H1 (cell line): ENCODE measurements around the gene RUFY1. TPM values are rescaled to one million over a fixed set of nuclear protein-coding genes. Genes with fewer than 3 reads are reported as not detected.

Experiments
- CTCF ChIA-PET: fragments of 300-600 bp; sonication (Branson Sonifier 250); formaldehyde crosslinking; loops from one replicate; lab custom pipeline; 2021; ENCODE audit not compliant: partially characterized antibody; lab: Charles Lee
- POLR2A ChIA-PET: fragments of 300-600 bp; sonication (Branson Sonifier 250); formaldehyde crosslinking; loops from one replicate; lab custom pipeline; 2021; ENCODE audit warnings: inconsistent platforms; ENCODE audit not compliant: partially characterized antibody; lab: Charles Lee
- DNase-seq, 2 experiments: peaks; one replicate each; pipeline versions ENCODE4 v3.0.0 to v3.0.0-alpha.2; 2010 to 2022; ENCODE audit warnings: low spot score in 2 of 2, low read depth in 1 of 2, mixed read lengths in 1 of 2
- FAIRE-seq: peaks from 2 replicates; lab custom pipeline; 2011; peaks lifted over from hg19 to GRCh38; lab: Jason Lieb, UNC
- H2AFZ ChIP-seq: 2 replicates; pipeline ENCODE4 v1.8.1; 2012; ENCODE audit warnings: low read length, inconsistent platforms
- H2AK5ac ChIP-seq: 2 replicates; pipeline ENCODE4 v1.6.1; 2013; ENCODE audit warnings: low read depth, low read length
- H2BK120ac ChIP-seq: replicated peaks from 2 replicates; pipeline ENCODE3; 2013; ENCODE audit warnings: low read depth, low read length, inconsistent platforms
- H2BK12ac ChIP-seq: 2 replicates; pipeline ENCODE4 v1.6.1; 2013; ENCODE audit warnings: low read depth, low read length
- H2BK15ac ChIP-seq: 2 replicates; pipeline ENCODE4 v1.6.1; 2013; ENCODE audit warnings: low read length
- H2BK20ac ChIP-seq: 2 replicates; pipeline ENCODE4 v1.6.1; 2013; ENCODE audit warnings: low read length
- H2BK5ac ChIP-seq: 2 replicates; pipeline ENCODE4 v1.6.1; 2013; ENCODE audit warnings: low read depth, low read length
- H3K14ac ChIP-seq: 2 replicates; pipeline ENCODE4 v1.6.1; 2013; ENCODE audit warnings: inconsistent platforms; ENCODE audit not compliant: insufficient read length
- H3K18ac ChIP-seq: 2 replicates; pipeline ENCODE4 v1.6.1; 2013; ENCODE audit warnings: low read length; ENCODE audit errors: extremely low read depth
- H3K23ac ChIP-seq: 2 replicates; pipeline ENCODE4 v1.6.1; 2013; ENCODE audit warnings: inconsistent platforms; ENCODE audit not compliant: insufficient read length
- H3K23me2 ChIP-seq: 2 replicates; pipeline ENCODE4 v1.6.1; 2013; ENCODE audit warnings: low read depth, low read length
- H3K27ac ChIP-seq: 2 replicates; pipeline ENCODE4 v1.6.1; 2011; ENCODE audit warnings: low read depth, low read length, inconsistent platforms
- H3K27me3 ChIP-seq, 4 experiments: replicated peaks in 1 of 4; 1 replicate in 1 of 4; 2 replicates in 3 of 4; pipeline versions ENCODE4 v1.6.1 to v1.8.1; 2011 to 2013; ENCODE audit warnings: low read length in 3 of 4, mild to moderate bottlenecking in 3 of 4, inconsistent platforms in 2 of 4, mixed read lengths in 2 of 4, moderate library complexity in 1 of 4; ENCODE audit not compliant: control insufficient read depth in 3 of 4, insufficient read depth in 3 of 4; ENCODE audit errors: extremely low read depth in 1 of 4
- H3K36me3 ChIP-seq, 4 experiments: 2 replicates each; pipeline versions ENCODE4 v1.6.1 to v1.8.1; 2011 to 2013; ENCODE audit warnings: mild to moderate bottlenecking in 4 of 4, low read length in 3 of 4, moderate library complexity in 2 of 4, control low read depth in 1 of 4, inconsistent platforms in 1 of 4; ENCODE audit not compliant: insufficient read depth in 4 of 4, control insufficient read depth in 2 of 4
- H3K4ac ChIP-seq: replicated peaks from 2 replicates; pipeline ENCODE3; 2013; ENCODE audit warnings: low read length, low read depth, mixed read lengths, inconsistent platforms; ENCODE audit not compliant: insufficient read length
- H3K4me1 ChIP-seq, 4 experiments: replicated peaks in 1 of 4; 1 replicate in 1 of 4; 2 replicates in 3 of 4; pipeline versions ENCODE4 v1.6.1 to v1.8.1; 2011 to 2013; ENCODE audit warnings: low read length in 3 of 4, inconsistent platforms in 2 of 4, mixed read lengths in 1 of 4; ENCODE audit not compliant: insufficient read depth in 4 of 4, control insufficient read depth in 3 of 4
- H3K4me2 ChIP-seq, 2 experiments: 2 replicates each; pipeline versions ENCODE4 v1.6.1 to v1.8.1; 2011 to 2013; ENCODE audit warnings: low read depth in 2 of 2, low read length in 2 of 2, control low read depth in 1 of 2, inconsistent platforms in 1 of 2, mild to moderate bottlenecking in 1 of 2; ENCODE audit not compliant: insufficient read depth in 1 of 2
- H3K4me3 ChIP-seq, 4 experiments: fragments of 200-600, 300-600 bp in 1 of 4; sonication (generic), shearing (Covaris generic), sonication (Bioruptor Twin) in 1 of 4; 2 replicates each; pipeline versions ENCODE4 v1.5.1 to v1.8.1; 2011 to 2016; ENCODE audit warnings: low read length in 4 of 4, low read depth in 3 of 4, control low read depth in 2 of 4, inconsistent platforms in 2 of 4, mild to moderate bottlenecking in 2 of 4, mixed read lengths in 1 of 4, moderate library complexity in 1 of 4; ENCODE audit not compliant: insufficient read depth in 2 of 4; ENCODE audit errors: extremely low read depth in 1 of 4
- H3K56ac ChIP-seq: replicated peaks from 2 replicates; pipeline ENCODE3; 2013; ENCODE audit warnings: low read depth, mild to moderate bottlenecking, mixed read lengths, low read length, inconsistent platforms; ENCODE audit not compliant: insufficient read length
- H3K79me1 ChIP-seq: 2 replicates; pipeline ENCODE4 v1.6.1; 2013; ENCODE audit warnings: low read depth, low read length, control low read depth
- H3K79me2 ChIP-seq, 2 experiments: 2 replicates each; pipeline versions ENCODE4 v1.6.1 to v1.8.1; 2012 to 2013; ENCODE audit warnings: low read length in 2 of 2, mild to moderate bottlenecking in 2 of 2, inconsistent platforms in 1 of 2; ENCODE audit not compliant: insufficient read depth in 2 of 2, control insufficient read depth in 1 of 2
- H3K9ac ChIP-seq, 4 experiments: replicated peaks in 1 of 4; 1 replicate in 1 of 4; 2 replicates in 3 of 4; pipeline versions ENCODE4 v1.6.1 to v1.8.1; 2011 to 2013; ENCODE audit warnings: low read depth in 3 of 4, low read length in 3 of 4, control low read depth in 2 of 4, mild to moderate bottlenecking in 2 of 4, moderate library complexity in 2 of 4, inconsistent platforms in 1 of 4; ENCODE audit errors: extremely low read depth in 1 of 4
- H3K9me3 ChIP-seq, 2 experiments: 2 replicates each; pipeline versions ENCODE4 v1.6.1 to v1.8.1; 2012 to 2013; ENCODE audit warnings: mild to moderate bottlenecking in 2 of 2, moderate library complexity in 2 of 2, control low read depth in 1 of 2, inconsistent platforms in 1 of 2, low read depth in 1 of 2, low read length in 1 of 2, mixed read lengths in 1 of 2; ENCODE audit not compliant: insufficient read depth in 2 of 2
- H4K20me1 ChIP-seq, 2 experiments: replicated peaks in 1 of 2; 2 replicates each; pipeline versions ENCODE3 to v1.8.1; 2011 to 2013; ENCODE audit warnings: inconsistent platforms in 2 of 2, low read length in 2 of 2, mild to moderate bottlenecking in 1 of 2; ENCODE audit not compliant: insufficient read depth in 2 of 2, control insufficient read depth in 1 of 2
- H4K5ac ChIP-seq: 2 replicates; pipeline ENCODE4 v1.6.1; 2013; ENCODE audit warnings: low read length, low read depth, mixed read lengths, inconsistent platforms; ENCODE audit not compliant: insufficient read length
- H4K8ac ChIP-seq: 2 replicates; pipeline ENCODE4 v1.8.0; 2013; ENCODE audit warnings: mild to moderate bottlenecking, moderate library complexity, low read length, inconsistent platforms; ENCODE audit not compliant: insufficient read depth; ENCODE audit errors: extremely low read depth
- H4K91ac ChIP-seq: replicated peaks from 2 replicates; pipeline ENCODE3; 2013; ENCODE audit warnings: low read length, mixed read lengths, inconsistent platforms; ENCODE audit not compliant: insufficient read length
- ASH2L ChIP-seq: fragments of 200-600, 300-600 bp; sonication (generic); IDR thresholded peaks from one replicate; pipeline ENCODE4 v1.7.1; 2017; ENCODE audit warnings: low read length
- E2F6 ChIP-seq: IDR thresholded peaks from 2 replicates; pipeline ENCODE4 v1.6.1; 2012; ENCODE audit warnings: inconsistent platforms
- SAP30 ChIP-seq: fragments of 300-600 bp; sonication (generic); IDR thresholded peaks from 2 replicates; pipeline ENCODE4 v1.7.1; 2012; ENCODE audit warnings: low read length, moderate library complexity, mild to moderate bottlenecking, inconsistent platforms; ENCODE audit not compliant: insufficient read depth, insufficient replicate concordance
- SP1 ChIP-seq: IDR thresholded peaks from 2 replicates; pipeline ENCODE4 v1.6.1; 2011; ENCODE audit warnings: low read depth, low read length
- SP2 ChIP-seq: IDR thresholded peaks from 2 replicates; pipeline ENCODE4 v1.6.1; 2012; ENCODE audit warnings: mild to moderate bottlenecking, low read length, inconsistent platforms
- TAF1 ChIP-seq: IDR thresholded peaks from 2 replicates; pipeline ENCODE4 v1.6.1; 2011; ENCODE audit warnings: mild to moderate bottlenecking, low read depth, low read length
- TCF12 ChIP-seq: IDR thresholded peaks from 2 replicates; pipeline ENCODE4 v1.6.1; 2011; ENCODE audit warnings: low read depth, mild to moderate bottlenecking, low read length
- TEAD4 ChIP-seq: IDR thresholded peaks from 2 replicates; pipeline ENCODE4 v1.6.1; 2012; ENCODE audit warnings: low read depth, low read length, inconsistent platforms, mixed read lengths
- WGBS, 2 experiments: shearing (Covaris generic) in 1 of 2; methylation state at CpG; one replicate each; pipeline versions ENCODE4 v1.1.6 to v1.1.7; 2013 to 2015; ENCODE audit warnings: low lambda C conversion rate in 2 of 2, mixed read lengths in 2 of 2, inconsistent platforms in 1 of 2, low coverage in 1 of 2, missing lambda C conversion rate in 1 of 2; ENCODE audit not compliant: insufficient replicate concordance in 2 of 2, insufficient coverage in 1 of 2, insufficient read length in 1 of 2; ENCODE audit errors: extremely low coverage in 1 of 2, missing lambda C conversion rate in 1 of 2; 5-methylcytosine and 5-hydroxymethylcytosine counted together
- polyA plus RNA-seq, 7 experiments: library from polyadenylated mRNA; depleted of rRNA in 3 of 7; stranded (reverse) in 5 of 7; unstranded in 2 of 7; fragments of >200 nt in 5 of 7; fragments of 200-250 nt in 2 of 7; gene quantifications; 1 replicate in 5 of 7; 2 replicates in 1 of 7; 4 replicates in 1 of 7; pipeline versions ENCODE4 v1.2.1 to v1.2.3, GENCODE V29; 2011 to 2013; ENCODE audit warnings: missing spikeins in 2 of 7, mixed read lengths in 2 of 7
- total RNA-seq: library from RNA; stranded (reverse); fragmentation: NEBNext Ultra II Directional; extraction: Animal tissue kit (Norgen Biotek cat#: 25700); gene quantifications from 2 replicates; pipeline ENCODE4 v1.2.1, GENCODE V29; 2021

Gene RUFY1
- total and polyA plus RNA-seq, 2 of the 8 experiments (the other 6 are each of a cell fraction or from before 2014, with no cell fraction given), result 22.4 to 29.5 TPM

- H3K4me2 ChIP-seq, result peak overlapping the region; percentile 86 to 92
- H4K8ac ChIP-seq, result 0 out of 2 replicates have a peak overlapping the region, but pooled peaks have one; percentile 91
- H3K56ac ChIP-seq, result peak overlapping the region; percentile 13
- H2BK12ac ChIP-seq, result peak overlapping the region; percentile 91; the same call in 1 of the 2 replicates
- ChIA-PET POLR2A (interaction anchor here (0.6 to 5.8 kb wide), 19 partner anchors 8 to 121 kb away, joined by 3 to 41 read pairs (median 5); partner anchors contain the start of genes HNRNPH1 and RUFY1), CTCF (interaction anchor here (1.1 to 1.7 kb wide), 4 partner anchors 10 to 72 kb away, joined by 3 to 7 read pairs (median 4); no protein-coding TSS in a partner anchor)
- H3K79me2 ChIP-seq, result peaks cover 0 to 49% of the 10 kb centered on the region in 2 experiments; a peak in 3 of 4 replicates
- 2% methylated on average over 14 of the region's 14 CpGs; no CpG with 5 or more reads in 1 of the 2 experiments for WGBS, 2 experiments
- peak overlapping the region in 3 of 4 experiments; percentile 93 to 98 (median 96); a peak in 6 of 7 replicates for H3K9ac ChIP-seq
- DNase-seq (peak in 1 of 2 experiments; percentile 70), FAIRE-seq (no peak)
- H3K9me3 ChIP-seq, result no peaks in the 10 kb centered on the region
- H4K91ac ChIP-seq, result no peak overlapping the region
- peaks cover 0 to 5% (median 3%) of the 10 kb centered on the region in 4 experiments; a peak in 5 of 7 replicates for H3K4me1 ChIP-seq
- H2BK20ac ChIP-seq, result no peak overlapping the region
- H2BK5ac ChIP-seq, result peak overlapping the region; percentile 95; the same call in 1 of the 2 replicates
- H3K27ac ChIP-seq, result peak overlapping the region; percentile 97
- peak overlapping the region; percentile 73 for H4K5ac ChIP-seq
- peak overlapping the region; percentile 98; the same call in 1 of the 2 replicates for H3K18ac ChIP-seq
- H2BK120ac ChIP-seq, result peak overlapping the region; percentile 4
- H3K27me3 ChIP-seq, result no peaks in the 10 kb centered on the region
- H2AK5ac ChIP-seq, result no peak overlapping the region
- H3K23ac ChIP-seq, result no peak overlapping the region
- no peak overlapping the region for H2AFZ ChIP-seq
- peak; percentile 75; the same call in 1 of the 2 replicates for TF ChIP-seq TCF12
- TF ChIP-seq E2F6, result peak; percentile 26; the same call in 1 of the 2 replicates
- TF ChIP-seq ASH2L, result no peak
- peak; percentile 40 for TF ChIP-seq SAP30
- TF ChIP-seq TEAD4, result 0 out of 2 replicates have a peak, but pooled peaks have one; percentile 17
- TF ChIP-seq SP1, result 0 out of 2 replicates have a peak, but pooled peaks have one; percentile 19
- TF ChIP-seq SP2, result no peak
- TF ChIP-seq TAF1, result no peak
- peaks cover 2% of the 10 kb centered on the region for H3K79me1 ChIP-seq
- peaks cover 0 to 27% (median 12%) of the 10 kb centered on the region in 4 experiments; a peak in 7 of 8 replicates for H3K36me3 ChIP-seq
- H4K20me1 ChIP-seq, result peaks cover 0 to 2% of the 10 kb centered on the region in 2 experiments
- peak overlapping the region; percentile 66 to 84 (median 80); a peak in 7 of 8 replicates for H3K4me3 ChIP-seq
- H3K4ac ChIP-seq, result peak overlapping the region; percentile 55
- 0 out of 2 replicates have a peak, but pooled peaks cover 3% of the 10 kb centered on the region for H3K23me2 ChIP-seq
- peak overlapping the region; percentile 25 for H3K14ac ChIP-seq
- H2BK15ac ChIP-seq, result 0 out of 2 replicates have a peak overlapping the region, but pooled peaks have one; percentile 46
Measured at GRCh38 chr5:179558932-179559283, 8.6 kb downstream of the RUFY1 start.
